NCI-H1092 treated with DMSO at 0.1 percent for 48 hours (cell line): ENCODE measurements around the gene AGGF1.
A peak's percentile ranks its signal among the peaks of the same experiment; 100 is the strongest.
"Not testable (repeated sequence)": the region's sequence is repeated elsewhere in the genome, so short reads cannot be mapped to it uniquely, and the experiment has no call there.

Source experiments
- DNase-seq: peaks from one replicate; lab custom pipeline; 2025; lab: John Stamatoyannopoulos, UW

Gene AGGF1

GRCh38 chr5:77030097-77031071 lies at the start of gene AGGF1:
AGGF1 (plus strand) TSS chr5:77030404; CDS start chr5:77030767, 363 bp downstream.
- DNase-seq = peak; percentile 94

GRCh38 chr5:76980518-76981144 lies 49.6 kb upstream of the AGGF1 start:
- no peak for DNase-seq

GRCh38 chr5:76982450-76982849 lies 47.8 kb upstream of the AGGF1 start:
- no peak for DNase-seq

GRCh38 chr5:76983468-76983867 lies 46.7 kb upstream of the AGGF1 start:
- DNase-seq = no peak

- no peak for DNase-seq
Observed at GRCh38 chr5:76986825-76987526, 43.2 kb upstream of the AGGF1 start.

- no peak for DNase-seq
Observed at GRCh38 chr5:76990899-76991459, 39.2 kb upstream of the AGGF1 start.

GRCh38 chr5:76993436-76993835 lies 36.8 kb upstream of the AGGF1 start:
- not testable (repeated sequence) for DNase-seq

- no peak for DNase-seq
Observed at GRCh38 chr5:76994337-76994736, 35.9 kb upstream of the AGGF1 start.

GRCh38 chr5:76998251-76998650 lies 32.0 kb upstream of the AGGF1 start:
- DNase-seq = not testable (repeated sequence)

GRCh38 chr5:76999451-76999850 lies 30.8 kb upstream of the AGGF1 start:
- DNase-seq = no peak

- no peak for DNase-seq
Observed at GRCh38 chr5:77003246-77003645, 27.0 kb upstream of the AGGF1 start.

GRCh38 chr5:77006124-77006523 lies 24.1 kb upstream of the AGGF1 start:
- no peak for DNase-seq

GRCh38 chr5:77008413-77008812 lies 21.8 kb upstream of the AGGF1 start:
- no peak for DNase-seq

- no peak for DNase-seq
Observed at GRCh38 chr5:77010243-77010642, 20.0 kb upstream of the AGGF1 start.

- DNase-seq = no peak
Observed at GRCh38 chr5:77011498-77011897, 18.7 kb upstream of the AGGF1 start.

- no peak for DNase-seq
Observed at GRCh38 chr5:77012601-77013000, 17.6 kb upstream of the AGGF1 start.

GRCh38 chr5:77015938-77016569 lies 14.2 kb upstream of the AGGF1 start:
- DNase-seq = no peak

- DNase-seq = no peak
Observed at GRCh38 chr5:77016962-77017361, 13.2 kb upstream of the AGGF1 start.

GRCh38 chr5:77017668-77018067 lies 12.5 kb upstream of the AGGF1 start:
- no peak for DNase-seq

- DNase-seq = no peak
Observed at GRCh38 chr5:77022511-77023417, 7.4 kb upstream of the AGGF1 start.

- no peak for DNase-seq
Observed at GRCh38 chr5:77024490-77024889, 5.7 kb upstream of the AGGF1 start.
